GM21367 (cell line): ENCODE data around the gene AQP6.

ENCODE experiments used
- ATAC-seq: cut with Tn5 transposase; IDR thresholded peaks from one replicate; pipeline ENCODE4 v1.9.1; 2021; ENCODE audit not compliant: unreplicated experiment

Gene AQP6

GRCh38 chr12:50025187-50026059, 52.7 kb downstream of the AQP6 start, which contains the start of gene RACGAP1:
TSS of gene RACGAP1 (minus strand) at chr12:50025494. CDS start at chr12:50016715, 8,779 bp downstream.
- peak; percentile 93 for ATAC-seq

GRCh38 chr12:50026691-50027090, 53.9 kb downstream of the AQP6 start:
- no peak for ATAC-seq
